ENCODE results near the gene ELL.
A peak's percentile ranks its signal among the peaks of the same experiment; 100 is the strongest.
"Not testable (repeated sequence)": the region's sequence is repeated elsewhere in the genome, so short reads cannot be mapped to it uniquely, and the experiment has no call there.

Gene ELL

DNA sequence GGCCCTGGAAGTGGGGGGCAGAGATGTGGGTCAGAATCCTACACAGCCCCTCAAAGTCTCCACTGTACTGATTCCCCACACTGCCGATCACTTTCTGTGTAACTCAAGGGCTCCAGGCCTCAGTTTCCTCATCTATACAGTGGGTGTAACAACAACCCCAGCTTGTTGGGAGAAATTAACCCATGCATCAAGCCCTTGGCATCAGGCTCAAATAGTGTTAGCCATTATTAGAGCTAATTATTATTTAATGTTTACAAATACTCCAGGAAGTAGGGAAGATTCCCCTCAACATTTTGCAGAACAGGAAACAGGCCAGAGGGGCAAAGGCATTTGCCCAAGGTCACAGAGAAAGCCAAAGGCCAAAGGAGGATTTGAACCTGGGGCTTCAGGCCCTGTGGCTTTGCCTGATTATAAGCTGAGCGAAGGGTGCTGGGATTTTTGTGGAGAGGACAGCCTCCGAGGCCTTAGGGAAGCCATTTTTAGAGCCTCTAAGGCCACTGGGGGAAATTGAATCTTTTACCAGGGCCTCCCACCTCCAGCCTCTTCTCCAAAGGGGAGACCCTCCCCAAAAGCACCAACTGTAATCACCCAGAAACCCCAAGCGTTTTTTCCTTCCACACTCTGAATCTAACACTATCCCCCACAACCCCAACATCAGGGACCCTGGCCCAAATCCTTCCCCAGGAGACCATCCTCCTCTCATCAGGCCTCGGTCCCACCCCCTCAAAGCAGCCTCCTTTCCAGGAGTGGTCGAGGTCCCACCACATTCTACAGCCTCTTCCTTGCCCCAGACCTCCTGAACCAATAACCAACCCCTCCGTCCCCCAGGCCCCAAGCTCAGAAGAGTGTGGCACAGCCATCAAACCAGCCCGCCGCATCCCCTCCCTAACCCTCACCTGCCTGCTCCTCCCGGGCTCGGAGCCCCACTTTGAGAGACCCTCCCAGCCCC, 20.4 kb upstream of the ELL start:
- peak overlapping the region; percentile 82 for H3K9ac ChIP-seq (ENCODE audit: low read length)
- no peaks in the 10 kb centered on the region for H3K9me3 ChIP-seq (ENCODE audit: control insufficient read depth, low read length)
- H3K4me1 ChIP-seq (ENCODE audit: control insufficient read depth, insufficient read depth, low read length): peaks cover 14% of the 10 kb centered on the region
- H3K27me3 ChIP-seq (ENCODE audit: control insufficient read depth, insufficient read depth, low read length): no peaks in the 10 kb centered on the region
- H3K4me3 ChIP-seq (ENCODE audit: low read length): no peak overlapping the region
- no peaks in the 10 kb centered on the region for H3K36me3 ChIP-seq (ENCODE audit: control insufficient read depth, insufficient read depth, low read length)

- Histone ChIP-seq H3K9ac (ENCODE audit: low read length) (peak overlapping the region; percentile 82), H3K36me3 (ENCODE audit: control insufficient read depth, insufficient read depth, low read length) (no peaks in the 10 kb centered on the region), H3K4me3 (ENCODE audit: low read length) (no peak overlapping the region), H3K27me3 (ENCODE audit: control insufficient read depth, insufficient read depth, low read length) (no peaks in the 10 kb centered on the region), H3K9me3 (ENCODE audit: control insufficient read depth, low read length) (no peaks in the 10 kb centered on the region), H3K4me1 (ENCODE audit: control insufficient read depth, insufficient read depth, low read length) (peaks cover 14% of the 10 kb centered on the region)
These were observed 19.6 kb upstream of the ELL start for GRCh38 chr19:18541258-18541991.

DNA sequence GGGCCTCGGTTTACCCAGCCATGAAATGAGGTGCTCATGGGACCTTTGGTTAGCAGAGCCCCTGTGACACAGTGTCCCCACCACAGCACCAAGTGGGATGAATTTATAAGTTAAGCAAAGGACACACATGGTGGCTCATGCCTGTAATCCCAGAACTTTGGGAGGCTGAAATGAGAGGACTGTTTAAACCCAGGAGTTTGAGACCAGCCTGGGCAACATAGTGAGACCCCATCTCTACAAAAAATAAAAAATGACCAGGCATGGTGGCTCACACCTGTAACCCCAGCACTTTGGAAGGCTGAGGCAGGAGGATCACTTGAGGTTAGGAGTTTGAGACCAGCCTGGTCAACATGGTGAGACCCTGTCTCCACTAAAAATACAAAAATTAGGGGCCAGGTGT, 18.3 kb upstream of the ELL start:
- not testable (repeated sequence) for H3K36me3 ChIP-seq (ENCODE audit: control insufficient read depth, insufficient read depth, low read length); H3K9me3 ChIP-seq (ENCODE audit: control insufficient read depth, low read length); H3K9ac ChIP-seq (ENCODE audit: low read length); H3K27me3 ChIP-seq (ENCODE audit: control insufficient read depth, insufficient read depth, low read length); H3K4me3 ChIP-seq (ENCODE audit: low read length)
- peaks cover 14% of the 10 kb centered on the region for H3K4me1 ChIP-seq (ENCODE audit: control insufficient read depth, insufficient read depth, low read length)

- Histone ChIP-seq H3K9me3 (ENCODE audit: control insufficient read depth, low read length) (no peaks in the 10 kb centered on the region), H3K4me1 (ENCODE audit: control insufficient read depth, insufficient read depth, low read length) (peaks cover 14% of the 10 kb centered on the region), H3K9ac (ENCODE audit: low read length) (no peak overlapping the region), H3K36me3 (ENCODE audit: control insufficient read depth, insufficient read depth, low read length) (no peaks in the 10 kb centered on the region), H3K27me3 (ENCODE audit: control insufficient read depth, insufficient read depth, low read length) (no peaks in the 10 kb centered on the region), H3K4me3 (ENCODE audit: low read length) (no peak overlapping the region)
These were observed 17.5 kb upstream of the ELL start for GRCh38 chr19:18539372-18539771.

GRCh38 chr19:18538115-18538514, 16.2 kb upstream of the ELL start:
- no peak overlapping the region for H3K4me3 ChIP-seq (ENCODE audit: low read length)
- H3K4me1 ChIP-seq (ENCODE audit: control insufficient read depth, insufficient read depth, low read length): peaks cover 9% of the 10 kb centered on the region
- H3K9me3 ChIP-seq (ENCODE audit: control insufficient read depth, low read length): no peaks in the 10 kb centered on the region
- no peaks in the 10 kb centered on the region for H3K36me3 ChIP-seq (ENCODE audit: control insufficient read depth, insufficient read depth, low read length)
- no peak overlapping the region for H3K9ac ChIP-seq (ENCODE audit: low read length)
- no peaks in the 10 kb centered on the region for H3K27me3 ChIP-seq (ENCODE audit: control insufficient read depth, insufficient read depth, low read length)

DNA sequence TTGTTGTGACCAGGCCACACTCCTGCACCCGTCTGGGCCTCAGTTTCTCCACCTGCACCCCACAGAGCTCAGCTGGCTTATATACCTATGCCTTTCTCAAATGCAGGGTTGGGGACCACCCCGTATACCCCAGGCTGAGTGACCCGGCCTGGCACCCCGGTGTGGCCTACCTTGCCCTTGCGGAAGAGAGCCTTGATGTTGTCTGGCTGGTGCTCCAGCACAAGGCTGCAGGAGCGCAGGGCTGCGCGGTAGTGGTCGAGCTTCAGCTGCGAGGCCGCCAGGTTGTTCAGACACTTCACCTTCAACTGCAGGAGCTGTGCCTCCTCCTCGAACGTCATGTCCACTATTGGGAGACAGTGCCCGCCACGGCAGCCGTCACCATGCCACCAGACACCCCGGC, 15.6 kb upstream of the ELL start:
- Histone ChIP-seq H3K9me3 (ENCODE audit: control insufficient read depth, low read length) (no peaks in the 10 kb centered on the region), H3K4me1 (ENCODE audit: control insufficient read depth, insufficient read depth, low read length) (peaks cover 7% of the 10 kb centered on the region), H3K4me3 (ENCODE audit: low read length) (no peak overlapping the region), H3K9ac (ENCODE audit: low read length) (no peak overlapping the region), H3K27me3 (ENCODE audit: control insufficient read depth, insufficient read depth, low read length) (no peaks in the 10 kb centered on the region), H3K36me3 (ENCODE audit: control insufficient read depth, insufficient read depth, low read length) (peaks cover 5% of the 10 kb centered on the region)

GRCh38 chr19:18536475-18536874, 14.6 kb upstream of the ELL start:
- no peak overlapping the region for H3K4me3 ChIP-seq (ENCODE audit: low read length)
- no peaks in the 10 kb centered on the region for H3K9me3 ChIP-seq (ENCODE audit: control insufficient read depth, low read length)
- H3K27me3 ChIP-seq (ENCODE audit: control insufficient read depth, insufficient read depth, low read length): no peaks in the 10 kb centered on the region
- no peak overlapping the region for H3K9ac ChIP-seq (ENCODE audit: low read length)
- peaks cover 6% of the 10 kb centered on the region for H3K36me3 ChIP-seq (ENCODE audit: control insufficient read depth, insufficient read depth, low read length)
- H3K4me1 ChIP-seq (ENCODE audit: control insufficient read depth, insufficient read depth, low read length): no peaks in the 10 kb centered on the region

DNA sequence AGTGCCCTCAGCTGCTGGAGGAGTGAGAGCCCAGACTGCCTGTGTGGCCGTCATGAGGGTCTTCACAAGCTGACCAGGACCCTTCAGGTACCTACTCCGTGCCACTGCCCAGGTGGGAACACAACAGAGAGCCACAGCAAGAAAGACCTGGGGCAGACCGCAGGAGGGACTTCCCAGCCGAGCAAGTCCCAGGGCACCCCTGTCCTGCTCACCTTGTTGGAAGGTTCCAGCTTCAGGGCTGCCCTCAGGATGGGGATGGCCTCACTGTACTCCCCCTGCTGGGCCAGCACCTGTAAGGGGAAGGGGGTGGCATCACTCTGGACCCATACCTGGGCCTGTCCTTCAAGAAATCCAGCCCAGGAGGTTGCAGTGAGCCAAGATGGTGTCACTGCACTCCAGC, 11.2 kb upstream of the ELL start:
- H3K27me3 ChIP-seq (ENCODE audit: control insufficient read depth, insufficient read depth, low read length): no peaks in the 10 kb centered on the region
- peaks cover 6% of the 10 kb centered on the region for H3K36me3 ChIP-seq (ENCODE audit: control insufficient read depth, insufficient read depth, low read length)
- no peaks in the 10 kb centered on the region for H3K4me1 ChIP-seq (ENCODE audit: control insufficient read depth, insufficient read depth, low read length)
- H3K4me3 ChIP-seq (ENCODE audit: low read length): no peak overlapping the region
- H3K9me3 ChIP-seq (ENCODE audit: control insufficient read depth, low read length): no peaks in the 10 kb centered on the region
- no peak overlapping the region for H3K9ac ChIP-seq (ENCODE audit: low read length)

DNA sequence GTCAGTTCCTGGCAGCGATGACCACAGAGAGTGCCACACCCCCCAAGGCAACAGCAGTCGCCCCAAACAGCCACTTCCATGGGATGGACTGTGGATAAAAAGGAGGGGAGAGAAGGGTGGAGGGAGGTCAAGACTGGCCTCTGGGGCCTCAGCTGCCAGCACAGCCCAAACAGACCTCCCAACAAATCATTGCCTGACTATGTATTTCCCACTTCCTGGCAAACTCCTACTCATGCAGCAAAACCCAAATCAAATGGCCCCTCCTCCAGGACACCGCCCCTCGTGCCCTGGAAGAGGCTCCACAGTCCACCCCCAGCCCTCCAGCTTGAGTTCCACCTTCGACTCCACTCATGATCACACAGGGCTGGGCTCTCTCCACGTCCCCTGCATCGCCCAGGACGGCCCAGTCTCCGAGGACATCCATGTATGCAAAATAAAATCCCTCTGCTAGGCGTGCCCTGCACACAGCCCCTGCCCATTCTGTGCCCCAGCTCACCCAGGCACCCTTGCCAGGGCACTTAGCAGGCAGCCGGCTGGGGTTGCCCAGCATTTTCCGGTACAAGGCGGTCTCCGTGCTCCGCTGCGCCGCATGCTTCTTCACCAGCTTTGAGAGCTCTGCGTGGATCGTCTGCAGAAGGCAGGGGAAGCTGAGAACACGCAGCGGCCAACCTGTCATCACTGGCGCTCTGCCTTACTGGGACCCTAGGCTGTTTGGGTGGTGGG, 10.5 kb upstream of the ELL start:
- Histone ChIP-seq H3K9ac (ENCODE audit: low read length) (no peak overlapping the region), H3K36me3 (ENCODE audit: control insufficient read depth, insufficient read depth, low read length) (peaks cover 6% of the 10 kb centered on the region), H3K4me1 (ENCODE audit: control insufficient read depth, insufficient read depth, low read length) (no peaks in the 10 kb centered on the region), H3K27me3 (ENCODE audit: control insufficient read depth, insufficient read depth, low read length) (no peaks in the 10 kb centered on the region), H3K9me3 (ENCODE audit: control insufficient read depth, low read length) (no peaks in the 10 kb centered on the region), H3K4me3 (ENCODE audit: low read length) (no peak overlapping the region)

DNA sequence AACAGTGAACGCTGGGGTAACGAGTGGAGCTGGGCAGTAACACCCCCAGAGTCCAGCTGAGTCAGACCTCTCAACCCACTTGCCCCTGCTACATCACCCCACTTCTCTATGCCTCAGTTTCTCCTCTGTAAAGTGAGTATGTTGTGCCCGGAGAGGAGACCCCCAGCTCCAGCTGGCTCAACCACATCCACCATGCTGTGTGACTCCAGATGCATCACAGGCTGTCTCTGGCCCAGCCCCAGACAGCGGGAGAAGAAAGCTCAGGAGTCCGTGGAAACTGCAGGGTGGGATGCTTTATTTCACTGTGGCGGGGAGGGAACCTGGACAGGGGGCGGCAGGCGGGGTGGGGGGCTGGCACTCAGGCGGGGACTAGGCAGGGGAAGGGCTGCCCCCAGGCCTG, 9.6 kb upstream of the ELL start:
- H3K4me3 ChIP-seq (ENCODE audit: low read length): no peak overlapping the region
- peaks cover 6% of the 10 kb centered on the region for H3K36me3 ChIP-seq (ENCODE audit: control insufficient read depth, insufficient read depth, low read length)
- no peaks in the 10 kb centered on the region for H3K9me3 ChIP-seq (ENCODE audit: control insufficient read depth, low read length)
- H3K9ac ChIP-seq (ENCODE audit: low read length): no peak overlapping the region
- H3K4me1 ChIP-seq (ENCODE audit: control insufficient read depth, insufficient read depth, low read length): no peaks in the 10 kb centered on the region
- no peaks in the 10 kb centered on the region for H3K27me3 ChIP-seq (ENCODE audit: control insufficient read depth, insufficient read depth, low read length)

DNA sequence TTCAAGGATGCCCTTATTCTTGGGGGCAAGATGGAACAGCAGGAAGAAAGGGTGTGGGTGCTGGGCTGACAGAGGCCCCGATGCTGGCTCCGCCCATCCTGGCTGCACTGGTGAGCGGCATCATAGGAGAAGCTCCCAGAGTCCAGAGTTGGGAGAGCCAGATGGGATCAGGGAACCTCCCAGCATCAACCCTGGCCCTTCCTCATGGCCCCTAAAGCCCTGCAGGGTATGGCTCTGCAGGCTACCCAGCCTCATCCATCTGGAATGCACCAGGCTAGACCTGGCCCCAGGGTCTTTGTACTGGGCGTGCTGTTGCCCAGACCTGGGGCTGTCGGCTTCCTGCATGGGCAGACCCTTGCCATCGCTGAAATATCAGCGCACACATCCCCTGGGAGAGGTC, 7.9 kb upstream of the ELL start:
- H3K36me3 ChIP-seq (ENCODE audit: control insufficient read depth, insufficient read depth, low read length): peaks cover 6% of the 10 kb centered on the region
- no peak overlapping the region for H3K9ac ChIP-seq (ENCODE audit: low read length)
- no peaks in the 10 kb centered on the region for H3K27me3 ChIP-seq (ENCODE audit: control insufficient read depth, insufficient read depth, low read length)
- no peaks in the 10 kb centered on the region for H3K4me1 ChIP-seq (ENCODE audit: control insufficient read depth, insufficient read depth, low read length)
- H3K4me3 ChIP-seq (ENCODE audit: low read length): no peak overlapping the region
- no peaks in the 10 kb centered on the region for H3K9me3 ChIP-seq (ENCODE audit: control insufficient read depth, low read length)

DNA sequence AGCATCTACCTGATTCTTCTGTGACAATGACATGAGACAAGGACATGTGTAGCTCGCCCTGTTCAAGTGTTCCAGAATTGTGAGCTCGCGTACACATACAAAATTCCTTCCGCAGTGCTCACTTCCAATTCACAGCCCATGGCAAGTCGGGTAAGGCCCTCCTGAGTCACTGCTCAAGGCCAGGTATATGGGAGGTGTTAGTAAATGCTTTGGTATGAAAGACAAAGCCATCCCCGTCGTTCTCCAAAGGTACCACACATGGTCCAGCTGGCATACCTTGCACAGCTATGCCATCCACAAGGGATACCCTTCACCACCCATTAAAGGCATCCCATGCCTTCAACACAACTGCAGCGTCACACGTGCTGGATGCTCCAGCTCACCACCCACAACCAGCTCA, 4.4 kb upstream of the ELL start:
- H3K36me3 ChIP-seq (ENCODE audit: control insufficient read depth, insufficient read depth, low read length): no peaks in the 10 kb centered on the region
- H3K4me1 ChIP-seq (ENCODE audit: control insufficient read depth, insufficient read depth, low read length): no peaks in the 10 kb centered on the region
- no peaks in the 10 kb centered on the region for H3K9me3 ChIP-seq (ENCODE audit: control insufficient read depth, low read length)

More for the DNA sequence above, 4.4 kb upstream of the ELL start:
- no peak overlapping the region for H3K4me3 ChIP-seq (ENCODE audit: low read length)
- no peak overlapping the region for H3K9ac ChIP-seq (ENCODE audit: low read length)
- H3K27me3 ChIP-seq (ENCODE audit: control insufficient read depth, insufficient read depth, low read length): no peaks in the 10 kb centered on the region
